Esophagus (tissue), 2 donors: Measurements from ENCODE around the gene FGFR3. TPM values are rescaled to one million over a fixed set of nuclear protein-coding genes. Genes with fewer than 3 reads are reported as not detected.
A peak's percentile ranks its signal among the peaks of the same experiment; 100 is the strongest.

Experiments used
- H3K27ac ChIP-seq, 2 donors: one replicate each; pipeline ENCODE4 v1.5.1; 2013; ENCODE audit warnings: low read depth in 2 of 2, mild to moderate bottlenecking in 2 of 2, inconsistent platforms in 1 of 2, low read length in 1 of 2, moderate library complexity in 1 of 2
- H3K27me3 ChIP-seq, 2 donors: one replicate each; pipeline ENCODE4 v1.6.1; 2013; ENCODE audit warnings: low read length in 2 of 2, control low read depth in 1 of 2, mild to moderate bottlenecking in 1 of 2; ENCODE audit not compliant: insufficient read depth in 2 of 2, control insufficient read depth in 1 of 2
- H3K36me3 ChIP-seq, 2 donors: one replicate each; pipeline ENCODE4 v1.6.1; 2013; ENCODE audit warnings: low read length in 1 of 2; ENCODE audit not compliant: control insufficient read depth in 2 of 2, insufficient read depth in 2 of 2
- H3K4me1 ChIP-seq, 2 donors: one replicate each; pipeline ENCODE4 v1.6.1; 2013; ENCODE audit warnings: low read length in 1 of 2; ENCODE audit not compliant: control insufficient read depth in 2 of 2, insufficient read depth in 2 of 2
- H3K4me3 ChIP-seq, 2 donors: one replicate each; pipeline ENCODE4 v1.5.1; 2013; ENCODE audit warnings: low read length in 2 of 2, mild to moderate bottlenecking in 2 of 2, low read depth in 1 of 2, moderate library complexity in 1 of 2
- H3K9me3 ChIP-seq, 2 donors: one replicate each; pipeline ENCODE4 v1.6.1; 2013; ENCODE audit warnings: mild to moderate bottlenecking in 2 of 2, low read depth in 1 of 2, low read length in 1 of 2, moderate library complexity in 1 of 2; ENCODE audit not compliant: control insufficient read depth in 2 of 2, insufficient read depth in 1 of 2
- WGBS, 2 donors: extraction: QIAGEN DNeasy Blood & Tissue Kit; methylation state at CpG; one replicate each; pipeline ENCODE4 v1.1.7; 2013; 5-methylcytosine and 5-hydroxymethylcytosine counted together
- polyA plus RNA-seq, 2 donors: library from polyadenylated mRNA; stranded (reverse); fragments of 200-250 nt; gene quantifications; one replicate each; pipeline ENCODE4 v1.2.3, GENCODE V29; 2013
- donor health status: healthy with polysubstance abuse.
- donor health status: Bipolar disorder and iron deficiency.

FGFR3 gene
- polyA plus RNA-seq, 2 donors: 97.6 to 121 TPM

- WGBS, 2 donors: 61 to 62% methylated on average over 14 to 32 of the region's 32 CpGs
- Histone ChIP-seq H3K9me3 (no peaks in the 10 kb centered on the region), H3K36me3 (no peaks in the 10 kb centered on the region), H3K4me3 (no peak overlapping the region), H3K27me3 (no peaks in the 10 kb centered on the region), H3K4me1 (peaks cover 8 to 36% of the 10 kb centered on the region in 2 donors), H3K27ac (peak overlapping the region; percentile 81 to 94)
Measured at GRCh38 chr4:1761130-1761689, 31.9 kb upstream of the FGFR3 start.

- no peak overlapping the region for H3K4me3 ChIP-seq
- H3K4me1 ChIP-seq: peaks cover 12 to 38% of the 10 kb centered on the region in 2 donors
- H3K27ac ChIP-seq: peak overlapping the region in 1 of 2 donors; percentile 9
- 82 to 83% methylated on average over 20 of the region's 20 CpGs for whole genome bisulfite sequencing, 2 donors
- no peaks in the 10 kb centered on the region for H3K27me3 ChIP-seq
- H3K36me3 ChIP-seq: no peaks in the 10 kb centered on the region
- no peaks in the 10 kb centered on the region for H3K9me3 ChIP-seq
Measured at GRCh38 chr4:1762264-1763010, 30.7 kb upstream of the FGFR3 start.

GRCh38 chr4:1763070-1763549 is 30.0 kb upstream of the FGFR3 start:
- Histone ChIP-seq H3K36me3 (no peaks in the 10 kb centered on the region), H3K27me3 (no peaks in the 10 kb centered on the region), H3K27ac (peak overlapping the region in 1 of 2 donors; percentile 36), H3K9me3 (no peaks in the 10 kb centered on the region), H3K4me3 (peak overlapping the region in 1 of 2 donors; percentile 4), H3K4me1 (peaks cover 12 to 35% of the 10 kb centered on the region in 2 donors)
- 28 to 31% methylated on average over 27 to 31 of the region's 31 CpGs for WGBS, 2 donors

DNA sequence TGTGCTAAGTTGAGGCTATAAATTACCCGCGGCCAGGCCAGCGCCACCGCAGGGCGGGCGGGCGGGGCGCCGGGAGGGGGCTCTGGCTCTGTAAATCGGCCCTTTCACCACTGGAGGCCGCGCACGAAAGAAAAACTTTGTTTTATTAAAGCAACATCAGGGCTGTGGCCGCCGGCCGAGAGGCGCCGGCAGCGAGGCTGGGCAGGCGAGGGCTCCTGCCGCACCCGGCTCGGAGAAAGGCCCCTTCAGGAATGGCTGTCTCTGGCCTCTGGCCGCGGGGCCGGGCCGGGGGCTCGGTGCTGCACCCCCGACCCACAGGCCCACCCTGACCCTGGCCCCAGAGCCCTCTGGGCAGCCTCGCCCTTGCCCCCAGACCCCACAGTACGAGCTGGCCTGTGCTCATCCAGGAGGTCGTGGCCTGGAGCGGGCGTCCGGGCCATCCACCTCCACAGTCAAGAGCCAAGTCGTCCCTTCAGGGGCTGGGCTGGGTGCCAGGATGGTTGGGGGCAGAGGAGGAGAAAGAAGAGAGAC is 29.5 kb upstream of the FGFR3 start:
- Histone ChIP-seq H3K4me3 (peak overlapping the region in 1 of 2 donors; percentile 4), H3K4me1 (peaks cover 12 to 35% of the 10 kb centered on the region in 2 donors), H3K9me3 (no peaks in the 10 kb centered on the region), H3K27me3 (no peaks in the 10 kb centered on the region), H3K36me3 (no peaks in the 10 kb centered on the region), H3K27ac (peak overlapping the region in 1 of 2 donors; percentile 37)
- 11 to 12% methylated on average over 31 to 36 of the region's 36 CpGs for WGBS, 2 donors

GRCh38 chr4:1764670-1765069 is 28.4 kb upstream of the FGFR3 start:
- Histone ChIP-seq H3K27me3 (no peaks in the 10 kb centered on the region), H3K36me3 (no peaks in the 10 kb centered on the region), H3K9me3 (no peaks in the 10 kb centered on the region), H3K27ac (no peak overlapping the region), H3K4me3 (no peak overlapping the region), H3K4me1 (peaks cover 12 to 37% of the 10 kb centered on the region in 2 donors)
- WGBS, 2 donors: 94% methylated on average over 9 of the region's 9 CpGs

DNA sequence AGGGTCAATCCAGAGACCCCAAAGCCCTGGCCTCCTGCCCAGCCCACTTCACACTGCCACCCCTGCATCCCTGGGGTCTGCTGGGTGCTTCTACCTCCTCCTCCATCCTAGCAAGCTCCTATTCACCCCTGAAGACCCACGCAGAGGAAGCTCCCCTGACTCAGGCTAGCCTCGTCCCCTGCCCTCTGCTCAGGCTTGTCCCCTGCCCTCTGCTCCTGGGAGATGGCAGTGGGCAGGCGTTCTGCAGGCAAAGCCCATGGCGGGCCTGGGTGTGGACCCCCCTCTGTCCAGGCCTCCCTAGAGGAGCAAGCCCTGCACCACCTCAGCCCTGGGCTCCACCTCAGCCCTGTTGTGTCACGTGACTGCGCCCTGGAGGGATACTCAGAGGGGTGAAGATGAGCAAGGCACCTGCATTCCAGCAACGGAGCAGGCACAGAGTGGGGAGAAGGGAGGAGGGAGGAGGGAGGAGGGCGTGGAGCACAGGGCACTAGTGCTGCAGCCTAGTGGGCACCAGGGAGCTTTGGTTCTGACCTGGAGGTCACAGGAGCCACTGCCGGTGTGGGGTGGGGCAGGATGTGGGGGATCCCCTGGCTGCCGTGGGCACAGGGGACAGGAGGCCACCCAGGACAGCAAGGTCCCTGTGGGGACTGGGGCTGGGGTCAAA is 27.6 kb upstream of the FGFR3 start:
- H3K36me3 ChIP-seq: no peaks in the 10 kb centered on the region
- H3K9me3 ChIP-seq: no peaks in the 10 kb centered on the region
- peak overlapping the region in 1 of 2 donors; percentile 44 for H3K27ac ChIP-seq
- H3K4me1 ChIP-seq: peaks cover 17 to 36% of the 10 kb centered on the region in 2 donors
- no peaks in the 10 kb centered on the region for H3K27me3 ChIP-seq
- 57 to 62% methylated on average over 10 of the region's 10 CpGs for WGBS, 2 donors
- no peak overlapping the region for H3K4me3 ChIP-seq

- H3K9me3 ChIP-seq: no peaks in the 10 kb centered on the region
- WGBS, 2 donors: 32 to 37% methylated on average over 35 to 41 of the region's 41 CpGs
- H3K27me3 ChIP-seq: no peaks in the 10 kb centered on the region
- peaks cover 21 to 44% of the 10 kb centered on the region in 2 donors for H3K4me1 ChIP-seq
- H3K27ac ChIP-seq: peak overlapping the region in 1 of 2 donors; percentile 44
- peak overlapping the region in 1 of 2 donors; percentile 48 for H3K4me3 ChIP-seq
- no peaks in the 10 kb centered on the region for H3K36me3 ChIP-seq
Measured at GRCh38 chr4:1766106-1767060, 26.7 kb upstream of the FGFR3 start.

DNA sequence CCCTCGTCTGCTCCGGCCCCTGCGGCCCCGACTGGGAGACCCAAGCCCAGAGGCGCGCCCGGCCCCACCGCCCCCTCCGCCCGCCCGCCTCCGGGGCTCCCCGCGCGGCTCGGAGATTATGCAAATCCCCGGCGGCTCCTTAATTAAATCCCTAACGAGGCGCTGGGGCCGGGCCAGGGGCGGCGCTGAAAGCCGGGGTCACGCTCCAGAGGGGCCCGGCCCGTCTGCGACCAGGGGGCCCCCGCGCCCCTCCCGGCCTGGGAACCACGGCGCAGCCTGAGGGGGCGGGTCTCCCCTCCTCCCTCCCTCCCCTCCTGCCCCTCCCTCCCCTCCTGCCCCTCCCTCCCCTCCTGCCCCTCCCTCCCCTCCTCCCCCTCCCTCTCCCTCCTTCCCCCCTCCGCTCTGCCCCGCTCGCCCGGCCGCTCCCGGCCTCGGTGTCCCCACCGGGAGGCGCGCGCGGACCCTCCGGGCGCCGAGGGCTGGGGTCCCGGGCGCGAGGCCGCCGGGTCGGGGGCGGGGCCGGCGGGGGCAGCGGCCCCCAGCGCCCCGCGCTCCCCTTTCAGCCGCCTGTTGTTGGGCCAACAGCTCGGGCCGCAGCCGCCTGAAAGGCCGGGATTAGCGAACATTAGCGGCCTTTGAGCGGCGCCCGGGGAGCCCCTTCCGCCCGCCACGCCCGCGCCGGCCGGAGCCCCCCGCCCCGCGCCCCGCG is 25.9 kb upstream of the FGFR3 start:
- H3K4me1 ChIP-seq: peaks cover 21 to 47% of the 10 kb centered on the region in 2 donors
- H3K36me3 ChIP-seq: no peaks in the 10 kb centered on the region
- 1% methylated on average over 40 to 81 of the region's 84 CpGs for WGBS, 2 donors
- H3K27me3 ChIP-seq: no peaks in the 10 kb centered on the region
- H3K4me3 ChIP-seq: peak overlapping the region; percentile 23 to 48
- H3K9me3 ChIP-seq: no peaks in the 10 kb centered on the region
- peak overlapping the region; percentile 49 to 53 for H3K27ac ChIP-seq
